H1 (cell line): ENCODE measurements around the gene EPHA6.

Source experiments
- BRCA1 ChIP-seq: IDR thresholded peaks from 2 replicates; pipeline ENCODE4 v1.6.1; 2012; ENCODE audit warnings: low read depth, low read length, improper control_type of control experiment
- MAFK ChIP-seq: IDR thresholded peaks from 2 replicates; pipeline ENCODE4 v1.6.1; 2012; ENCODE audit warnings: low read depth, mild to moderate bottlenecking, improper control_type of control experiment, low read length
- POLR2A ChIP-seq, 2 experiments: IDR thresholded peaks; 1 replicate in 1 of 2; 2 replicates in 1 of 2; pipeline ENCODE4 v1.6.1; 2011; ENCODE audit warnings: low read depth in 2 of 2, low read length in 2 of 2, mild to moderate bottlenecking in 2 of 2; ENCODE audit errors: control extremely low read depth in 1 of 2
- TAF1 ChIP-seq: IDR thresholded peaks from 2 replicates; pipeline ENCODE4 v1.6.1; 2011; ENCODE audit warnings: mild to moderate bottlenecking, low read depth, low read length
- YY1 ChIP-seq: IDR thresholded peaks from 2 replicates; pipeline ENCODE4 v1.6.1; 2011; ENCODE audit warnings: low read depth, mild to moderate bottlenecking, low read length
- TF ChIP-seq, protein P1 (sequence below), 3 experiments: IDR thresholded peaks; 1 replicate in 2 of 3; 2 replicates in 1 of 3; pipeline versions ENCODE4 v1.5.1 to v1.6.1; 2011; ENCODE audit warnings: low read length in 3 of 3, mild to moderate bottlenecking in 3 of 3, inconsistent platforms in 2 of 3, low read depth in 1 of 3, moderate library complexity in 1 of 3; ENCODE audit not compliant: insufficient read depth in 1 of 3; ENCODE audit errors: control extremely low read depth in 1 of 3
- TF ChIP-seq, protein P2 (sequence below): IDR thresholded peaks from 2 replicates; pipeline ENCODE4 v1.6.1; 2011; ENCODE audit warnings: low read length, improper control_type of control experiment

DNA sequence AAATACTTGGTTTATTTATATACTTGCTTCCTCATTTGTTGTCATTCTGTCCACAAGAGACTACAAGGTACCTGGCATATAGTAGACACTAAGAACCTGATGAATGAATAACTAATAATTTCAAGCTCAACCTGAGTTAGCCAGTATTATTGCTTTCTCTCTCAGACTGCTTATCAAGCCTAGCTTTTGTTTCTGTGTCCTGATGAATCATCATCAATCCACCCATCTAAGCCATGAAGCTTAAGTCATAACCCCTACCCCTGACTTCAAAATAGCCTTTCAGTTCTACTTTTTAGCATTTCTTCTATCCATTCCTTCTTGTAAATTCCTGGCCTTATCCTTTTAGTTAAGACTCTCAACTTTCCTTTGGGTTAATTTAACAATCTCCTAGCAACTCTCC lies 420.8 kb downstream of the EPHA6 start:
- TF ChIP-seq, protein P1, sequence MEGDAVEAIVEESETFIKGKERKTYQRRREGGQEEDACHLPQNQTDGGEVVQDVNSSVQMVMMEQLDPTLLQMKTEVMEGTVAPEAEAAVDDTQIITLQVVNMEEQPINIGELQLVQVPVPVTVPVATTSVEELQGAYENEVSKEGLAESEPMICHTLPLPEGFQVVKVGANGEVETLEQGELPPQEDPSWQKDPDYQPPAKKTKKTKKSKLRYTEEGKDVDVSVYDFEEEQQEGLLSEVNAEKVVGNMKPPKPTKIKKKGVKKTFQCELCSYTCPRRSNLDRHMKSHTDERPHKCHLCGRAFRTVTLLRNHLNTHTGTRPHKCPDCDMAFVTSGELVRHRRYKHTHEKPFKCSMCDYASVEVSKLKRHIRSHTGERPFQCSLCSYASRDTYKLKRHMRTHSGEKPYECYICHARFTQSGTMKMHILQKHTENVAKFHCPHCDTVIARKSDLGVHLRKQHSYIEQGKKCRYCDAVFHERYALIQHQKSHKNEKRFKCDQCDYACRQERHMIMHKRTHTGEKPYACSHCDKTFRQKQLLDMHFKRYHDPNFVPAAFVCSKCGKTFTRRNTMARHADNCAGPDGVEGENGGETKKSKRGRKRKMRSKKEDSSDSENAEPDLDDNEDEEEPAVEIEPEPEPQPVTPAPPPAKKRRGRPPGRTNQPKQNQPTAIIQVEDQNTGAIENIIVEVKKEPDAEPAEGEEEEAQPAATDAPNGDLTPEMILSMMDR (IDR thresholded peaks at IDR 0.05; ENCODE audit: control extremely low read depth in 1 of 3, insufficient read depth in 1 of 3, low read depth in 1 of 3, low read length in 3 of 3): no peak
- TF ChIP-seq, protein P2, sequence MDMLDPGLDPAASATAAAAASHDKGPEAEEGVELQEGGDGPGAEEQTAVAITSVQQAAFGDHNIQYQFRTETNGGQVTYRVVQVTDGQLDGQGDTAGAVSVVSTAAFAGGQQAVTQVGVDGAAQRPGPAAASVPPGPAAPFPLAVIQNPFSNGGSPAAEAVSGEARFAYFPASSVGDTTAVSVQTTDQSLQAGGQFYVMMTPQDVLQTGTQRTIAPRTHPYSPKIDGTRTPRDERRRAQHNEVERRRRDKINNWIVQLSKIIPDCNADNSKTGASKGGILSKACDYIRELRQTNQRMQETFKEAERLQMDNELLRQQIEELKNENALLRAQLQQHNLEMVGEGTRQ: no peak
- TF ChIP-seq BRCA1 (no peak), TAF1 (no peak), YY1 (no peak), MAFK (no peak), POLR2A (IDR thresholded peaks at IDR 0.05; ENCODE audit: control extremely low read depth in 1 of 2, low read depth in 2 of 2, low read length in 2 of 2) (no peak)
